ENCODE data around the gene HES7.
"Not testable (repeated sequence)": the region's sequence is repeated elsewhere in the genome, so short reads cannot be mapped to it uniquely, and the experiment has no call there.

- TF ChIP-seq, protein P1, sequence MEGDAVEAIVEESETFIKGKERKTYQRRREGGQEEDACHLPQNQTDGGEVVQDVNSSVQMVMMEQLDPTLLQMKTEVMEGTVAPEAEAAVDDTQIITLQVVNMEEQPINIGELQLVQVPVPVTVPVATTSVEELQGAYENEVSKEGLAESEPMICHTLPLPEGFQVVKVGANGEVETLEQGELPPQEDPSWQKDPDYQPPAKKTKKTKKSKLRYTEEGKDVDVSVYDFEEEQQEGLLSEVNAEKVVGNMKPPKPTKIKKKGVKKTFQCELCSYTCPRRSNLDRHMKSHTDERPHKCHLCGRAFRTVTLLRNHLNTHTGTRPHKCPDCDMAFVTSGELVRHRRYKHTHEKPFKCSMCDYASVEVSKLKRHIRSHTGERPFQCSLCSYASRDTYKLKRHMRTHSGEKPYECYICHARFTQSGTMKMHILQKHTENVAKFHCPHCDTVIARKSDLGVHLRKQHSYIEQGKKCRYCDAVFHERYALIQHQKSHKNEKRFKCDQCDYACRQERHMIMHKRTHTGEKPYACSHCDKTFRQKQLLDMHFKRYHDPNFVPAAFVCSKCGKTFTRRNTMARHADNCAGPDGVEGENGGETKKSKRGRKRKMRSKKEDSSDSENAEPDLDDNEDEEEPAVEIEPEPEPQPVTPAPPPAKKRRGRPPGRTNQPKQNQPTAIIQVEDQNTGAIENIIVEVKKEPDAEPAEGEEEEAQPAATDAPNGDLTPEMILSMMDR (IDR thresholded peaks at IDR 0.05; ENCODE audit: low read depth, low read length) = not testable (repeated sequence)
- not testable (repeated sequence) for TF ChIP-seq POLR2A (IDR thresholded peaks at IDR 0.05; ENCODE audit: extremely low read depth, insufficient read length)
- TF ChIP-seq, protein P2, sequence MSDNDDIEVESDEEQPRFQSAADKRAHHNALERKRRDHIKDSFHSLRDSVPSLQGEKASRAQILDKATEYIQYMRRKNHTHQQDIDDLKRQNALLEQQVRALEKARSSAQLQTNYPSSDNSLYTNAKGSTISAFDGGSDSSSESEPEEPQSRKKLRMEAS (IDR thresholded peaks at IDR 0.05; ENCODE audit: low read depth, low read length) = not testable (repeated sequence)
These were observed 46.0 kb downstream of the HES7 start for GRCh38 chr17:8077939-8078338.
